ENCODE results near the gene C11orf86.
"Not testable (repeated sequence)": the region's sequence is repeated elsewhere in the genome, so short reads cannot be mapped to it uniquely, and the experiment has no call there.

C11orf86 gene

GRCh38 chr11:66967670-66968425, 7.3 kb upstream of the C11orf86 start:
- DNase-seq = no peak

- DNase-seq = no peak
Observed at GRCh38 chr11:66969584-66970225, 5.4 kb upstream of the C11orf86 start.

GRCh38 chr11:66970371-66970806, 4.7 kb upstream of the C11orf86 start:
- DNase-seq = no peak

GRCh38 chr11:66970807-66971442, 4.2 kb upstream of the C11orf86 start:
- peak; percentile 86 for DNase-seq

GRCh38 chr11:66971488-66971887, 3.6 kb upstream of the C11orf86 start:
- no peak for DNase-seq

- no peak for DNase-seq
Observed at GRCh38 chr11:66973956-66974580, 1.0 kb upstream of the C11orf86 start.

GRCh38 chr11:66975405-66976027, 412 bp downstream of the C11orf86 start:
- DNase-seq = no peak

- no peak for DNase-seq
Observed at GRCh38 chr11:66976028-66976467, 944 bp downstream of the C11orf86 start.

GRCh38 chr11:66976925-66977324, 1.8 kb downstream of the C11orf86 start:
- DNase-seq = no peak

GRCh38 chr11:66978229-66978628, 3.1 kb downstream of the C11orf86 start:
- no peak for DNase-seq

GRCh38 chr11:66978717-66979116, 3.6 kb downstream of the C11orf86 start:
- no peak for DNase-seq

GRCh38 chr11:66979336-66979980, 4.4 kb downstream of the C11orf86 start:
- no peak for DNase-seq

GRCh38 chr11:66981976-66982578, 7.0 kb downstream of the C11orf86 start:
- DNase-seq = peak; percentile 12

GRCh38 chr11:66983275-66983924, 8.3 kb downstream of the C11orf86 start:
- no peak for DNase-seq

- DNase-seq = no peak
Observed at GRCh38 chr11:66985508-66986177, 10.5 kb downstream of the C11orf86 start.

- DNase-seq = no peak
Observed at GRCh38 chr11:66986178-66986545, 11.1 kb downstream of the C11orf86 start.

GRCh38 chr11:66987158-66987620, 12.1 kb downstream of the C11orf86 start:
- no peak for DNase-seq

GRCh38 chr11:66987924-66988637, 13.0 kb downstream of the C11orf86 start:
- no peak for DNase-seq

- not testable (repeated sequence) for DNase-seq
Observed at GRCh38 chr11:66988741-66989140, 13.6 kb downstream of the C11orf86 start.

- not testable (repeated sequence) for DNase-seq
Observed at GRCh38 chr11:66989360-66989759, 14.3 kb downstream of the C11orf86 start.
